Measurements from ENCODE around the gene CDK6. TPM values are rescaled to one million over a fixed set of nuclear protein-coding genes. Genes with fewer than 3 reads are reported as not detected.

The CDK6 gene
- total and polyA plus RNA-seq, 2 of the 8 experiments (the other 6 are each of a cell fraction or from before 2014, with no cell fraction given): 5.9 to 18.9 TPM

- POLR2A ChIA-PET (ENCODE audit: partially characterized antibody): no interaction called here
- Histone ChIP-seq H3K23me2 (ENCODE audit: low read depth, low read length) (peaks cover 33% of the 10 kb centered on the region), H3K27me3 (replicated peaks in 1 of 4; ENCODE audit: control insufficient read depth in 3 of 4, extremely low read depth in 1 of 4, insufficient read depth in 3 of 4, low read length in 3 of 4) (peaks cover 0 to 16% (median 8%) of the 10 kb centered on the region in 4 experiments; a peak in 5 of 7 replicates), H3K4me1 (replicated peaks in 1 of 4; ENCODE audit: control insufficient read depth in 3 of 4, insufficient read depth in 4 of 4, low read length in 3 of 4) (peaks cover 0 to 3% (median 0%) of the 10 kb centered on the region in 4 experiments; a peak in 1 of 7 replicates), H2BK12ac (ENCODE audit: low read depth, low read length) (no peak overlapping the region), H3K27ac (ENCODE audit: low read depth, low read length) (no peak overlapping the region), H3K9ac (replicated peaks in 1 of 4; ENCODE audit: extremely low read depth in 1 of 4, low read depth in 3 of 4, low read length in 3 of 4) (no peak overlapping the region), H4K8ac (ENCODE audit: extremely low read depth, insufficient read depth, low read length) (no peak overlapping the region), H2AFZ (ENCODE audit: low read length) (no peak overlapping the region), H3K36me3 (ENCODE audit: control insufficient read depth in 2 of 4, insufficient read depth in 4 of 4, low read length in 3 of 4) (no peaks in the 10 kb centered on the region), H2BK20ac (ENCODE audit: low read length) (no peak overlapping the region), H2BK120ac (replicated peaks; ENCODE audit: low read depth, low read length) (no peak overlapping the region), H3K79me1 (ENCODE audit: low read depth, low read length) (no peaks in the 10 kb centered on the region), H3K9me3 (ENCODE audit: insufficient read depth in 2 of 2, low read depth in 1 of 2, low read length in 1 of 2) (no peaks in the 10 kb centered on the region), H3K4ac (replicated peaks; ENCODE audit: insufficient read length, low read depth, low read length) (no peak overlapping the region), H3K4me3 (ENCODE audit: extremely low read depth in 1 of 4, insufficient read depth in 2 of 4, low read depth in 3 of 4, low read length in 4 of 4) (peak overlapping the region; percentile 49 to 67 (median 50)), H3K14ac (ENCODE audit: insufficient read length) (no peak overlapping the region), H4K20me1 (replicated peaks in 1 of 2; ENCODE audit: control insufficient read depth in 1 of 2, insufficient read depth in 2 of 2, low read length in 2 of 2) (peaks cover 0 to 3% of the 10 kb centered on the region in 2 experiments), H2AK5ac (ENCODE audit: low read depth, low read length) (no peak overlapping the region), H2BK5ac (ENCODE audit: low read depth, low read length) (no peak overlapping the region), H3K4me2 (ENCODE audit: insufficient read depth in 1 of 2, low read depth in 2 of 2, low read length in 2 of 2) (peak overlapping the region; percentile 88 to 98), H3K23ac (ENCODE audit: insufficient read length) (no peak overlapping the region), H4K5ac (ENCODE audit: insufficient read length, low read depth, low read length) (no peak overlapping the region), H4K91ac (replicated peaks; ENCODE audit: insufficient read length, low read length) (no peak overlapping the region), H3K18ac (ENCODE audit: extremely low read depth, low read length) (no peak overlapping the region), H3K79me2 (ENCODE audit: control insufficient read depth in 1 of 2, insufficient read depth in 2 of 2, low read length in 2 of 2) (no peaks in the 10 kb centered on the region; a peak in 1 of 4 replicates), H3K56ac (replicated peaks; ENCODE audit: insufficient read length, low read depth, low read length) (no peak overlapping the region), H2BK15ac (ENCODE audit: low read length) (no peak overlapping the region)
- WGBS, 2 experiments (ENCODE audit: extremely low coverage in 1 of 2, insufficient coverage in 1 of 2, insufficient read length in 1 of 2, insufficient replicate concordance in 2 of 2, low coverage in 1 of 2, low lambda C conversion rate in 2 of 2, missing lambda C conversion rate in 1 of 2): 2% methylated on average over 6 of the region's 16 CpGs; no CpG with 5 or more reads in 1 of the 2 experiments
- DNase-seq (ENCODE audit: low read depth in 1 of 2, low spot score in 2 of 2) (no peak), FAIRE-seq (no peak)
- CTCF ChIA-PET (ENCODE audit: partially characterized antibody): interaction anchor here (0.8 to 3.3 kb wide), 9 partner anchors 16 to 217 kb away, joined by 3 to 10 read pairs (median 5); no protein-coding TSS in a partner anchor
- TF ChIP-seq RNF2 (IDR thresholded peaks at IDR 0.05; ENCODE audit: borderline replicate concordance, low read depth, low read length, missing control alignments, poor library complexity, severe bottlenecking): peak; percentile 37
- no peak for TF ChIP-seq USF2 (IDR thresholded peaks at IDR 0.05; ENCODE audit: low read length)
- no peak for TF ChIP-seq SIN3A (conservative IDR thresholded peaks at IDR 0.05 in 1 of 2, IDR thresholded peaks at IDR 0.05 in 1 of 2; ENCODE audit: low read depth in 1 of 2, low read length in 2 of 2)
Measured at GRCh38 chr7:92837000-92837749, 802 bp upstream of the CDK6 start.

All from H1 (cell line).